Ureter (tissue), 1 donor: ENCODE measurements around the gene PAN3. TPM values are rescaled to one million over a fixed set of nuclear protein-coding genes. Genes with fewer than 3 reads are reported as not detected.

ENCODE experiments used
- DNase-seq: peaks from one replicate; pipeline ENCODE4 v3.0.0-alpha.2; 2020; ENCODE audit warnings: low spot score
- total RNA-seq: library from RNA; stranded (reverse); gene quantifications from one replicate; pipeline ENCODE4 v1.2.4, GENCODE V29; 2023
- donor health status: DM: yes; HTN: yes; CAD: no.

The PAN3 gene
- total RNA-seq, 1 donor from 2014 or later, result 54.6 TPM

- no peak for DNase-seq
Measured at GRCh38 chr13:28337166-28338005, 199.0 kb downstream of the PAN3 start.

GRCh38 chr13:28338006-28338574, 199.7 kb downstream of the PAN3 start:
- DNase-seq, result no peak

- no peak for DNase-seq
Measured at GRCh38 chr13:28338742-28339141, 200.4 kb downstream of the PAN3 start.

GRCh38 chr13:28339419-28339818, 201.1 kb downstream of the PAN3 start:
- no peak for DNase-seq

- DNase-seq, result no peak
Measured at GRCh38 chr13:28340272-28340793, 202.0 kb downstream of the PAN3 start.

- no peak for DNase-seq
Measured at GRCh38 chr13:28342251-28342650, 203.9 kb downstream of the PAN3 start.

- DNase-seq, result no peak
Measured at GRCh38 chr13:28344163-28344562, 205.8 kb downstream of the PAN3 start.

Other genes starting within 250 kb of the PAN3 start
- gene PDX1, start 218.5 kb upstream of the PAN3 start, total RNA-seq, result not detected
- gene CDX2, start 169.2 kb upstream of the PAN3 start, total RNA-seq, result not detected
- not detected for gene URAD, start 149.9 kb upstream of the PAN3 start, total RNA-seq
- 0.91 TPM for gene FLT3, start 38.0 kb upstream of the PAN3 start, total RNA-seq